HEK293 (cell line): ENCODE measurements around the gene SNAP47.

ENCODE experiments used
- CTCF ChIA-PET: fragments of 350-600 bp; formaldehyde crosslinking; extraction: SDS; loops from one replicate; lab custom pipeline; 2021; ENCODE audit warnings: antibody characterized with exemption; lab: Yijun Ruan, JAX
- POLR2A ChIA-PET: fragments of 300-600 bp; formaldehyde crosslinking; extraction: SDS; loops from one replicate; lab custom pipeline; 2020; ENCODE audit warnings: antibody characterized with exemption, inconsistent platforms; lab: Yijun Ruan, JAX
- H3K27ac ChIP-seq: fragments of 200-500 bp; sonication (Bioruptor generic); 2 replicates; pipeline ENCODE4 v1.5.1; 2014; ENCODE audit warnings: low read depth, low read length, control low read depth, inconsistent platforms; ENCODE audit errors: extremely low read depth
- H3K36me3 ChIP-seq, 2 experiments: fragments of 200-500 bp in 1 of 2; sonication (Bioruptor generic) in 1 of 2; 1 replicate in 1 of 2; 2 replicates in 1 of 2; pipeline ENCODE4 v1.5.1; 2014 to 2017; ENCODE audit warnings: inconsistent platforms in 2 of 2, low read length in 2 of 2; ENCODE audit not compliant: control insufficient read depth in 2 of 2, insufficient read depth in 1 of 2
- H3K4me1 ChIP-seq: fragments of 200-500 bp; sonication (Bioruptor generic); 2 replicates; pipeline ENCODE4 v1.5.1; 2014; ENCODE audit warnings: mild to moderate bottlenecking, low read length, inconsistent platforms; ENCODE audit not compliant: control insufficient read depth, insufficient read depth
- H3K4me3 ChIP-seq: 2 replicates; pipeline ENCODE4 v1.5.1; 2011; ENCODE audit warnings: low read depth, mild to moderate bottlenecking, control low read depth, low read length, moderate library complexity
- H3K9me3 ChIP-seq: fragments of 200-500 bp; sonication (Bioruptor generic); 2 replicates; pipeline ENCODE4 v1.5.1; 2014; ENCODE audit warnings: low read depth, low read length, inconsistent platforms; ENCODE audit not compliant: control insufficient read depth, insufficient read depth
- BCL11A ChIP-seq: fragments of 450-650 bp; formaldehyde crosslinking; IDR thresholded peaks from 2 replicates; pipeline ENCODE4 v1.5.1; 2016; ENCODE audit warnings: low read depth, missing biosample characterization, missing genetic modification characterization
- HOXD13 ChIP-seq: sonication (generic); formaldehyde crosslinking; IDR thresholded peaks from 2 replicates; pipeline ENCODE4 v1.8.0; 2022; ENCODE audit warnings: missing genetic modification reagents, borderline replicate concordance
- MYNN ChIP-seq: fragments of 450-650 bp; formaldehyde crosslinking; IDR thresholded peaks from 2 replicates; pipeline ENCODE4 v1.5.1; 2016; ENCODE audit warnings: missing biosample characterization, missing genetic modification characterization, borderline replicate concordance
- ZNF112 ChIP-seq: fragments of 450-650 bp; formaldehyde crosslinking; IDR thresholded peaks from 2 replicates; pipeline ENCODE4 v1.5.0; 2017; ENCODE audit warnings: missing biosample characterization, missing genetic modification characterization
- ZNF23 ChIP-seq: fragments of 450-650 bp; formaldehyde crosslinking; IDR thresholded peaks from 2 replicates; pipeline ENCODE4 v1.5.1; 2016; ENCODE audit warnings: missing biosample characterization, missing genetic modification characterization, borderline replicate concordance
- ZNF341 ChIP-seq: fragments of 450-650 bp; formaldehyde crosslinking; IDR thresholded peaks from 2 replicates; pipeline ENCODE4; 2016; ENCODE audit warnings: low read depth, missing biosample characterization, missing genetic modification characterization
- ZNF391 ChIP-seq: fragments of 450-650 bp; formaldehyde crosslinking; IDR thresholded peaks from 2 replicates; pipeline ENCODE4 v1.5.1; 2016; ENCODE audit warnings: low read depth, missing biosample characterization, missing genetic modification characterization, borderline replicate concordance
- ZNF501 ChIP-seq: fragments of 450-650 bp; formaldehyde crosslinking; IDR thresholded peaks from 2 replicates; pipeline ENCODE4 v1.5.1; 2016; ENCODE audit warnings: missing biosample characterization, missing genetic modification characterization
- ZNF549 ChIP-seq: fragments of 450-650 bp; IDR thresholded peaks from 2 replicates; pipeline ENCODE4 v1.5.1; 2018; ENCODE audit warnings: missing biosample characterization, missing genetic modification characterization, mild to moderate bottlenecking, inconsistent platforms, moderate library complexity
- ZNF629 ChIP-seq: fragments of 450-650 bp; formaldehyde crosslinking; IDR thresholded peaks from 2 replicates; pipeline ENCODE4 v1.5.1; 2017; ENCODE audit warnings: missing biosample characterization, missing genetic modification characterization
- ZNF654 ChIP-seq: fragments of 450-650 bp; formaldehyde crosslinking; IDR thresholded peaks from 2 replicates; pipeline ENCODE4 v1.5.1; 2016; ENCODE audit warnings: low read depth, missing biosample characterization, missing genetic modification characterization
- ZSCAN30 ChIP-seq: fragments of 450-650 bp; IDR thresholded peaks from 2 replicates; pipeline ENCODE4 v1.5.1; 2018; ENCODE audit warnings: missing biosample characterization, mild to moderate bottlenecking, missing genetic modification characterization, moderate library complexity
- TF ChIP-seq, protein P1 (sequence below): fragments of 450-650 bp; formaldehyde crosslinking; IDR thresholded peaks from 2 replicates; pipeline ENCODE4 v1.5.1; 2016; ENCODE audit warnings: missing biosample characterization, missing genetic modification characterization
- TF ChIP-seq, protein P2 (sequence below): fragments of 450-650 bp; formaldehyde crosslinking; IDR thresholded peaks from 2 replicates; pipeline ENCODE4 v1.5.1; 2016; ENCODE audit warnings: missing biosample characterization, missing genetic modification characterization
- TF ChIP-seq, protein P3 (sequence below): fragments of 450-650 bp; formaldehyde crosslinking; IDR thresholded peaks from 2 replicates; pipeline ENCODE4 v1.5.1; 2016; ENCODE audit warnings: missing biosample characterization, missing genetic modification characterization, low read depth
- TF ChIP-seq, protein P4 (sequence below): fragments of 450-650 bp; formaldehyde crosslinking; IDR thresholded peaks from 2 replicates; pipeline ENCODE4 v1.5.1; 2017; ENCODE audit warnings: missing biosample characterization, missing genetic modification characterization
- TF ChIP-seq, protein P5 (sequence below): fragments of 450-650 bp; IDR thresholded peaks from 2 replicates; pipeline ENCODE4 v1.5.1; 2018; ENCODE audit warnings: missing biosample characterization, mild to moderate bottlenecking, missing genetic modification characterization

The SNAP47 gene

DNA sequence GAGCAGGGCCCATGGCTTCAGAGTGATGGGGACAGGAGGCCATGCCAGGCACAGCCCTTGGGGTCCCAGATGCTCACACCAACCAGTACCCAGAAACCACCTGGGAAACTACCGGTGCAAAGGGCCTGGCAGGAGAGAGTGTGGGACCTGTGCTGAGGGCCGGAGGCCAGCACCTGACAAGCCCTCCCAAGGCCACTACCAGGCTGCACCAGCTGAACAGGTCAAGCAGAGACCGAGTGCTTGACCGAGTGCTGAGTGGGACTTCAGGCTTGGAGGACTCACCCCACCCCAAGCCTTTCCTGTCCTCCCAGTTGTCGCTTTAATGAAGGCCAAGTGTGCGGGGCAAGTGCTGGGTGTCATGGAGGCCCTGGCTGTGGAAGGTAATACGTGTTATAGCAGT, 36.5 kb downstream of the SNAP47 start (continued):
- TF ChIP-seq, protein P1, sequence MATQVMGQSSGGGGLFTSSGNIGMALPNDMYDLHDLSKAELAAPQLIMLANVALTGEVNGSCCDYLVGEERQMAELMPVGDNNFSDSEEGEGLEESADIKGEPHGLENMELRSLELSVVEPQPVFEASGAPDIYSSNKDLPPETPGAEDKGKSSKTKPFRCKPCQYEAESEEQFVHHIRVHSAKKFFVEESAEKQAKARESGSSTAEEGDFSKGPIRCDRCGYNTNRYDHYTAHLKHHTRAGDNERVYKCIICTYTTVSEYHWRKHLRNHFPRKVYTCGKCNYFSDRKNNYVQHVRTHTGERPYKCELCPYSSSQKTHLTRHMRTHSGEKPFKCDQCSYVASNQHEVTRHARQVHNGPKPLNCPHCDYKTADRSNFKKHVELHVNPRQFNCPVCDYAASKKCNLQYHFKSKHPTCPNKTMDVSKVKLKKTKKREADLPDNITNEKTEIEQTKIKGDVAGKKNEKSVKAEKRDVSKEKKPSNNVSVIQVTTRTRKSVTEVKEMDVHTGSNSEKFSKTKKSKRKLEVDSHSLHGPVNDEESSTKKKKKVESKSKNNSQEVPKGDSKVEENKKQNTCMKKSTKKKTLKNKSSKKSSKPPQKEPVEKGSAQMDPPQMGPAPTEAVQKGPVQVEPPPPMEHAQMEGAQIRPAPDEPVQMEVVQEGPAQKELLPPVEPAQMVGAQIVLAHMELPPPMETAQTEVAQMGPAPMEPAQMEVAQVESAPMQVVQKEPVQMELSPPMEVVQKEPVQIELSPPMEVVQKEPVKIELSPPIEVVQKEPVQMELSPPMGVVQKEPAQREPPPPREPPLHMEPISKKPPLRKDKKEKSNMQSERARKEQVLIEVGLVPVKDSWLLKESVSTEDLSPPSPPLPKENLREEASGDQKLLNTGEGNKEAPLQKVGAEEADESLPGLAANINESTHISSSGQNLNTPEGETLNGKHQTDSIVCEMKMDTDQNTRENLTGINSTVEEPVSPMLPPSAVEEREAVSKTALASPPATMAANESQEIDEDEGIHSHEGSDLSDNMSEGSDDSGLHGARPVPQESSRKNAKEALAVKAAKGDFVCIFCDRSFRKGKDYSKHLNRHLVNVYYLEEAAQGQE (tag by site-specific recombination), result no peak
- TF ChIP-seq, protein P2, sequence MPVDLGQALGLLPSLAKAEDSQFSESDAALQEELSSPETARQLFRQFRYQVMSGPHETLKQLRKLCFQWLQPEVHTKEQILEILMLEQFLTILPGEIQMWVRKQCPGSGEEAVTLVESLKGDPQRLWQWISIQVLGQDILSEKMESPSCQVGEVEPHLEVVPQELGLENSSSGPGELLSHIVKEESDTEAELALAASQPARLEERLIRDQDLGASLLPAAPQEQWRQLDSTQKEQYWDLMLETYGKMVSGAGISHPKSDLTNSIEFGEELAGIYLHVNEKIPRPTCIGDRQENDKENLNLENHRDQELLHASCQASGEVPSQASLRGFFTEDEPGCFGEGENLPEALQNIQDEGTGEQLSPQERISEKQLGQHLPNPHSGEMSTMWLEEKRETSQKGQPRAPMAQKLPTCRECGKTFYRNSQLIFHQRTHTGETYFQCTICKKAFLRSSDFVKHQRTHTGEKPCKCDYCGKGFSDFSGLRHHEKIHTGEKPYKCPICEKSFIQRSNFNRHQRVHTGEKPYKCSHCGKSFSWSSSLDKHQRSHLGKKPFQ (tag by site-specific recombination), result no peak
- no peak for TF ChIP-seq BCL11A (tag by site-specific recombination)

DNA sequence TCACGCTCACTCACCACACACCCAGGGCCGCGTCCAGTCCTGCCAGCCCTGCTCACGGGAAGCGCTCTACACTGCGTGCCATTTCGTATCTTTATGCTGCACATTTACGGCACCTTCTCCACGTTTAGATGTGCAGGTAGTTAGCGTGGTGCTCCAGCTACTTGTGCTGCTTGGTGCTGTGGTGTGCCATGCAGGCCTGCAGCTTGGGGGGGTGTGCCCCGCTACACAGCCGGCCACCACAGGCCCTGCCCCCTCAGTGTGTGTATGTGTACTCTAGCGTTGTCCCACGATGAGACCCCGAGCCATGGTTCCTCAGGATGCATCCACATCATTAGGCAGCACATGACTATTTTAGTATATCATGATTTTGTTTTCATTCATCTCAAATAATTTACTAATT, 38.3 kb downstream of the SNAP47 start:
- H3K9me3 ChIP-seq, result no peaks in the 10 kb centered on the region
- ChIA-PET POLR2A (no interaction called here), CTCF (interaction anchor here (0.7 to 1.2 kb wide), 2 partner anchors 11 to 727 kb away, joined by 3 to 7 read pairs; no protein-coding TSS in a partner anchor)
- no peak overlapping the region for H3K27ac ChIP-seq
- no peak overlapping the region for H3K4me3 ChIP-seq
- TF ChIP-seq, protein P3, sequence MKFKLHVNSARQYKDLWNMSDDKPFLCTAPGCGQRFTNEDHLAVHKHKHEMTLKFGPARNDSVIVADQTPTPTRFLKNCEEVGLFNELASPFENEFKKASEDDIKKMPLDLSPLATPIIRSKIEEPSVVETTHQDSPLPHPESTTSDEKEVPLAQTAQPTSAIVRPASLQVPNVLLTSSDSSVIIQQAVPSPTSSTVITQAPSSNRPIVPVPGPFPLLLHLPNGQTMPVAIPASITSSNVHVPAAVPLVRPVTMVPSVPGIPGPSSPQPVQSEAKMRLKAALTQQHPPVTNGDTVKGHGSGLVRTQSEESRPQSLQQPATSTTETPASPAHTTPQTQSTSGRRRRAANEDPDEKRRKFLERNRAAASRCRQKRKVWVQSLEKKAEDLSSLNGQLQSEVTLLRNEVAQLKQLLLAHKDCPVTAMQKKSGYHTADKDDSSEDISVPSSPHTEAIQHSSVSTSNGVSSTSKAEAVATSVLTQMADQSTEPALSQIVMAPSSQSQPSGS (tag by site-specific recombination), result no peak
- TF ChIP-seq ZSCAN30 (tag by site-specific recombination) (no peak), ZNF341 (tag by site-specific recombination) (no peak), ZNF654 (tag by site-specific recombination) (no peak), ZNF549 (no peak), ZNF391 (tag by site-specific recombination) (no peak), HOXD13 (CRISPR knock-in tag) (no peak), ZNF629 (tag by site-specific recombination) (no peak), MYNN (tag by site-specific recombination) (no peak), ZNF501 (tag by site-specific recombination) (no peak), ZNF112 (tag by site-specific recombination) (no peak), ZNF23 (tag by site-specific recombination) (no peak)
- TF ChIP-seq, protein P4, sequence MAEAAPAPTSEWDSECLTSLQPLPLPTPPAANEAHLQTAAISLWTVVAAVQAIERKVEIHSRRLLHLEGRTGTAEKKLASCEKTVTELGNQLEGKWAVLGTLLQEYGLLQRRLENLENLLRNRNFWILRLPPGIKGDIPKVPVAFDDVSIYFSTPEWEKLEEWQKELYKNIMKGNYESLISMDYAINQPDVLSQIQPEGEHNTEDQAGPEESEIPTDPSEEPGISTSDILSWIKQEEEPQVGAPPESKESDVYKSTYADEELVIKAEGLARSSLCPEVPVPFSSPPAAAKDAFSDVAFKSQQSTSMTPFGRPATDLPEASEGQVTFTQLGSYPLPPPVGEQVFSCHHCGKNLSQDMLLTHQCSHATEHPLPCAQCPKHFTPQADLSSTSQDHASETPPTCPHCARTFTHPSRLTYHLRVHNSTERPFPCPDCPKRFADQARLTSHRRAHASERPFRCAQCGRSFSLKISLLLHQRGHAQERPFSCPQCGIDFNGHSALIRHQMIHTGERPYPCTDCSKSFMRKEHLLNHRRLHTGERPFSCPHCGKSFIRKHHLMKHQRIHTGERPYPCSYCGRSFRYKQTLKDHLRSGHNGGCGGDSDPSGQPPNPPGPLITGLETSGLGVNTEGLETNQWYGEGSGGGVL, result no peak
- TF ChIP-seq, protein P5, sequence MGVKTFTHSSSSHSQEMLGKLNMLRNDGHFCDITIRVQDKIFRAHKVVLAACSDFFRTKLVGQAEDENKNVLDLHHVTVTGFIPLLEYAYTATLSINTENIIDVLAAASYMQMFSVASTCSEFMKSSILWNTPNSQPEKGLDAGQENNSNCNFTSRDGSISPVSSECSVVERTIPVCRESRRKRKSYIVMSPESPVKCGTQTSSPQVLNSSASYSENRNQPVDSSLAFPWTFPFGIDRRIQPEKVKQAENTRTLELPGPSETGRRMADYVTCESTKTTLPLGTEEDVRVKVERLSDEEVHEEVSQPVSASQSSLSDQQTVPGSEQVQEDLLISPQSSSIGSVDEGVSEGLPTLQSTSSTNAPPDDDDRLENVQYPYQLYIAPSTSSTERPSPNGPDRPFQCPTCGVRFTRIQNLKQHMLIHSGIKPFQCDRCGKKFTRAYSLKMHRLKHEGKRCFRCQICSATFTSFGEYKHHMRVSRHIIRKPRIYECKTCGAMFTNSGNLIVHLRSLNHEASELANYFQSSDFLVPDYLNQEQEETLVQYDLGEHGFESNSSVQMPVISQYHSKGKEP (tag by site-specific recombination), result no peak
- H3K36me3 ChIP-seq, result peaks cover 10 to 86% of the 10 kb centered on the region in 2 experiments; a peak in 1 of 3 replicates
- no peaks in the 10 kb centered on the region for H3K4me1 ChIP-seq
